ENCODE measurements around the gene EXOC3L4. TPM values are rescaled to one million over a fixed set of nuclear protein-coding genes. Genes with fewer than 3 reads are reported as not detected.

Gene EXOC3L4
- total RNA-seq, 1 donor from 2014 or later, result 1.1 TPM

GRCh38 chr14:103121846-103122584, 27.5 kb downstream of the EXOC3L4 start:
- no peak for DNase-seq

- DNase-seq, result no peak
Measured at GRCh38 chr14:103122585-103122946, 28.0 kb downstream of the EXOC3L4 start.

- DNase-seq, result no peak
Measured at GRCh38 chr14:103122947-103123633, 28.6 kb downstream of the EXOC3L4 start, which contains the start of gene TNFAIP2. TNFAIP2 (plus strand) TSS chr14:103123461; CDS start chr14:103126458, 2,997 bp downstream.

- DNase-seq, result no peak
Measured at GRCh38 chr14:103123634-103124500, 29.3 kb downstream of the EXOC3L4 start.

- DNase-seq, result no peak
Measured at GRCh38 chr14:103124501-103125001, 30.0 kb downstream of the EXOC3L4 start.

GRCh38 chr14:103125098-103126070, 30.9 kb downstream of the EXOC3L4 start:
- DNase-seq, result no peak

GRCh38 chr14:103126088-103126872, 31.8 kb downstream of the EXOC3L4 start:
- DNase-seq, result no peak

GRCh38 chr14:103126873-103127304, 32.4 kb downstream of the EXOC3L4 start:
- no peak for DNase-seq

GRCh38 chr14:103127356-103127755, 32.8 kb downstream of the EXOC3L4 start:
- DNase-seq, result no peak

- no peak for DNase-seq
Measured at GRCh38 chr14:103127861-103128598, 33.5 kb downstream of the EXOC3L4 start.

- DNase-seq, result no peak
Measured at GRCh38 chr14:103128631-103129300, 34.2 kb downstream of the EXOC3L4 start.

GRCh38 chr14:103129301-103130016, 34.9 kb downstream of the EXOC3L4 start:
- DNase-seq, result no peak

- no peak for DNase-seq
Measured at GRCh38 chr14:103130017-103130764, 35.7 kb downstream of the EXOC3L4 start.

- DNase-seq, result no peak
Measured at GRCh38 chr14:103130965-103131364, 36.4 kb downstream of the EXOC3L4 start.

- no peak for DNase-seq
Measured at GRCh38 chr14:103131580-103131979, 37.1 kb downstream of the EXOC3L4 start.

GRCh38 chr14:103132381-103133209, 38.1 kb downstream of the EXOC3L4 start:
- no peak for DNase-seq
